Measurements from ENCODE around the gene STAT5A.

Gene STAT5A

GRCh38 chr17:42274812-42275526, 13.3 kb upstream of the STAT5A start:
- no peak for DNase-seq (ENCODE audit: low read depth)
- peak overlapping the region; percentile 94 for H3K4me3 ChIP-seq (ENCODE audit: low read depth, low read length)
- TF ChIP-seq, protein P1, sequence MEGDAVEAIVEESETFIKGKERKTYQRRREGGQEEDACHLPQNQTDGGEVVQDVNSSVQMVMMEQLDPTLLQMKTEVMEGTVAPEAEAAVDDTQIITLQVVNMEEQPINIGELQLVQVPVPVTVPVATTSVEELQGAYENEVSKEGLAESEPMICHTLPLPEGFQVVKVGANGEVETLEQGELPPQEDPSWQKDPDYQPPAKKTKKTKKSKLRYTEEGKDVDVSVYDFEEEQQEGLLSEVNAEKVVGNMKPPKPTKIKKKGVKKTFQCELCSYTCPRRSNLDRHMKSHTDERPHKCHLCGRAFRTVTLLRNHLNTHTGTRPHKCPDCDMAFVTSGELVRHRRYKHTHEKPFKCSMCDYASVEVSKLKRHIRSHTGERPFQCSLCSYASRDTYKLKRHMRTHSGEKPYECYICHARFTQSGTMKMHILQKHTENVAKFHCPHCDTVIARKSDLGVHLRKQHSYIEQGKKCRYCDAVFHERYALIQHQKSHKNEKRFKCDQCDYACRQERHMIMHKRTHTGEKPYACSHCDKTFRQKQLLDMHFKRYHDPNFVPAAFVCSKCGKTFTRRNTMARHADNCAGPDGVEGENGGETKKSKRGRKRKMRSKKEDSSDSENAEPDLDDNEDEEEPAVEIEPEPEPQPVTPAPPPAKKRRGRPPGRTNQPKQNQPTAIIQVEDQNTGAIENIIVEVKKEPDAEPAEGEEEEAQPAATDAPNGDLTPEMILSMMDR (IDR thresholded peaks at IDR 0.05; ENCODE audit: insufficient read depth, low read depth, low read length, missing control alignments) = no peak

DNA sequence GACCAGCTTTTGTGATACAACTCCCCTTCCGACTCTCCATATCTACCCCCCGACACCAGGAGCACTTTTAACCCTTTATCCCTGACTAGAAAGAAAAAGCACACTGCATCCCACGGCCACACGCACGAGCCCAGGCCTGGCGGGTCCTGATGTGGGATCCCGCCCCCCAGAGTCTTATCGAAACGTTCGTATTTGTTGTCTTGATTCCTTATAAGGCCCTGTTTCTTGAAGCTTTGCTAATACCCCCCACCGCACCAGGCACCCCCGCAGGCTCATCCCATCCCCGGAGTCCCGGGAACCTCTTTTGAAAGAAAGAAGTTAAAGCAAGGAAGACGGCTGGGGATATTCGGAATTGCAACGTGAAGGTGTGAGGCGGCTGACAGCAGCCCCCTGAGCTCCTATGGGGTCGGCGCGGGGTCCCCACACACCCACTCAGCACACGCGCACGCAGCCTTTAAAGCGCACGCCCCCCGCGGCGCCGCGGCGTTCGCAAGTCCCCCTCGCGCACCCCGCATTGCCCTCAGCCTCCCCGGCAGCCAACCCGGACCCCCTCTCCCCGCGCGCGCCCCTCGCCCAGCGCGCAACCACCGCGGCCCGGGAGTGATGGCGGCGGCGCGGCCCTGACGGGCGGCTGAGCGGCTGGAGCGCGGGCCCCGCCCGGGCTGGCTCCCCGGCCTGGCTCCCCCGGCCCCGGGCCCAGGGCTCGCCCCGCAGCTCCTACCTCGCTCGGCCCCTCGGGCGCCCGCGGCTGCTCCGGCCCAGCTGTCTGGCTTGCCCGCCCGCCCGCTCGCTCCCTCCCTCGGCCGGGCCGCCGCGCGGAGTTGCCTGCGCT, 12.6 kb upstream of the STAT5A start:
- peak overlapping the region; percentile 94 for H3K4me3 ChIP-seq (ENCODE audit: low read depth, low read length)
- TF ChIP-seq, protein P1 (IDR thresholded peaks at IDR 0.05; ENCODE audit: insufficient read depth, low read depth, low read length, missing control alignments) = no peak
- peak; percentile 39 for DNase-seq (ENCODE audit: low read depth)

DNA sequence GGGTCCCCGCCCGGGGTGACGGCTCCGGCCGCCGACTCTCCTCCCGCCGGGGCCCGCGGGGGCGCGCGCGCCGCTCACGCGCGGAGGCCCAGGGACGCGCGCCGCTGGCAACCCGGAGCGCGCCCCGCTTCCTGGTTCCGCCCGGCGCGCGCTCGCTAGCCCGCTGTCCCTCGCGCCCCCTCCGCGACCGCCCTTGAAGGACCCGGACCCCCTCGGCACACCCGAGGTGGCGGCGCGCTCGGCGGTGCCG, 12.0 kb upstream of the STAT5A start, which contains the start of gene STAT5B:
Gene STAT5B (minus strand): TSS at position 33 of the 250 bp plus-strand sequence. CDS start 44,264 bp downstream, outside the sequence.
- DNase-seq (ENCODE audit: low read depth) = peak; percentile 84
- peak within 1 kb of the TSS; percentile 94 for H3K4me3 ChIP-seq (ENCODE audit: low read depth, low read length)

GRCh38 chr17:42276609-42277341, 11.5 kb upstream of the STAT5A start:
- TF ChIP-seq, protein P1 (IDR thresholded peaks at IDR 0.05; ENCODE audit: insufficient read depth, low read depth, low read length, missing control alignments) = no peak

More for the DNA sequence above, 12.0 kb upstream of the STAT5A start, which contains the start of gene STAT5B:
- TF ChIP-seq, protein P1 (IDR thresholded peaks at IDR 0.05; ENCODE audit: insufficient read depth, low read depth, low read length, missing control alignments) = no peak

DNA sequence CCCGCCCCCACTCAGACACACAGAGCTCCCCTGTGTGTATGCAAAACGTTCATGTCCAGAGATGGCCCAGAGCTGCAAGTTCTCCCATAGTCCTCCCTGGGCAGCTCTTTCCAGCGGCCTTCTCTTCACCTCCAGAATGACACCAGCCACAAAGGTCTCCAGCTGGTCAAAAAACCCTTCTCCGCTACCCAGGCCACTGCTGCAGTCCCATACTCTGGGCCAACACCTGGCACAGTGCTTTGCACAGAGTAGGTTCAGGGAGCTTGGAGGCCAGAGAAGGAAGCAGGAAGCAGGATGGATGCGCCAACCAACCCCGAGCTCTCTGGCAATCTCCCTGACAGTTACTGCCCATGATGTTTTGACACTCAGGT, 11.0 kb upstream of the STAT5A start:
- H3K4me3 ChIP-seq (ENCODE audit: low read depth, low read length) = no peak overlapping the region
- TF ChIP-seq, protein P1 (IDR thresholded peaks at IDR 0.05; ENCODE audit: insufficient read depth, low read depth, low read length, missing control alignments) = no peak
- DNase-seq (ENCODE audit: low read depth) = no peak

More at GRCh38 chr17:42276609-42277341, 11.5 kb upstream of the STAT5A start:
- H3K4me3 ChIP-seq (ENCODE audit: low read depth, low read length) = peak overlapping the region; percentile 56
- DNase-seq (ENCODE audit: low read depth) = no peak

DNA sequence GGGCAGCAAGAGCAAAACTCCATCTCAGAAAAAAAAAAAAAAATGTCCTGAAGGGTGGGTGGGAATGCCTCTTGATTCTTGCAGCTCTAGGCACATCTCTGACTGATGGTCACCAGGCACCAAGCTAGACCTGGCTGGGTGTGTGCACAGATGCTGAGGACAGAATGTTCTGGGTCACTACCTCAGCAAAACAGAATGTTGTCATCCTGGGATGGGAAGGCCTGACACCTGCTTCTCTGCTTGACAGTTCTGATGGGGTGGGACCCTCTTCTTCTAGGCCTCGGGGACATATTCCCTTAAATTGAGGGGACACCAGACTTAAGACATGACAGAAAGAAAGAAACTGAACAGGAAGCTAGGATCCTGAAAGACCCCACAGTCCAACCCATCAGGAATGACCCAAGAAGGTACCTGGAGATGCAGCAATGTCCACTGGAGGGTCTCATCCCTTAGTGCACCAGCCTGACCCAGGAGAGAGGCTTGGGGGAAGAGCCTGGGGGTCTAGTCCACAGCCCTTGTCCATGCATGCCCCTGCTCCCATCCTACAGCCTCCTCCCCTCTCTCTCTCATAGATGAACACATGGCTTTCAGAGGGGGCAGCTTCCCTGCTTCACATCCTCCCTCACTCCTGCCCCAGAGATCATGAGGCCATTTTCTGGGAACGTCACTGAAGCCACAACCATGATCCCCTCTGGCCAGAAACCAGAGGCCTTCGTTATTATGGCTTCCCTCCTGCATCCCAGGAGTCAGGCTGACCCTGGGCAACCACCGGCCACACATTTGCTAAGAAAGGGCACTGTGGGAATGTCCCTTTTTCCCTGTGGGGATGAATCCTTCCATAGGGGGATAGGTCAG, 8.3 kb upstream of the STAT5A start:
- DNase-seq (ENCODE audit: low read depth) = no peak
- no peak overlapping the region for H3K4me3 ChIP-seq (ENCODE audit: low read depth, low read length)
- TF ChIP-seq, protein P1 (IDR thresholded peaks at IDR 0.05; ENCODE audit: insufficient read depth, low read depth, low read length, missing control alignments) = no peak

All from GM12865 (cell line).